NCI-H2107 (cell line): Measurements from ENCODE around the gene DMBX1.
A peak's percentile ranks its signal among the peaks of the same experiment; 100 is the strongest.

Source experiments
- DNase-seq: peaks from one replicate; lab custom pipeline; 2025; lab: John Stamatoyannopoulos, UW

DMBX1 gene

GRCh38 chr1:46506470-46507219, 17.0 kb downstream of the DMBX1 start:
- DNase-seq = no peak

- DNase-seq = no peak
Observed at GRCh38 chr1:46508757-46509156, 19.1 kb downstream of the DMBX1 start.

GRCh38 chr1:46510341-46510997, 20.8 kb downstream of the DMBX1 start:
- no peak for DNase-seq

- no peak for DNase-seq
Observed at GRCh38 chr1:46510998-46511365, 21.3 kb downstream of the DMBX1 start.

GRCh38 chr1:46512135-46512791, 22.6 kb downstream of the DMBX1 start:
- no peak for DNase-seq

- DNase-seq = no peak
Observed at GRCh38 chr1:46512792-46513190, 23.2 kb downstream of the DMBX1 start.

- no peak for DNase-seq
Observed at GRCh38 chr1:46513536-46513935, 23.9 kb downstream of the DMBX1 start.

GRCh38 chr1:46515576-46515975, 25.9 kb downstream of the DMBX1 start:
- DNase-seq = no peak

- no peak for DNase-seq
Observed at GRCh38 chr1:46516200-46516950, 26.7 kb downstream of the DMBX1 start.

GRCh38 chr1:46517010-46517600, 27.5 kb downstream of the DMBX1 start:
- DNase-seq = peak; percentile 100

GRCh38 chr1:46517932-46518498, 28.4 kb downstream of the DMBX1 start:
- no peak for DNase-seq

GRCh38 chr1:46519209-46519608, 29.6 kb downstream of the DMBX1 start:
- DNase-seq = no peak

- peak; percentile 40 for DNase-seq
Observed at GRCh38 chr1:46520063-46520911, 30.7 kb downstream of the DMBX1 start.

GRCh38 chr1:46521414-46521813, 31.8 kb downstream of the DMBX1 start:
- no peak for DNase-seq

- peak; percentile 77 for DNase-seq
Observed at GRCh38 chr1:46522184-46522968, 32.7 kb downstream of the DMBX1 start.

- DNase-seq = no peak
Observed at GRCh38 chr1:46522969-46523320, 33.3 kb downstream of the DMBX1 start.

- no peak for DNase-seq
Observed at GRCh38 chr1:46523496-46524353, 34.1 kb downstream of the DMBX1 start.

- no peak for DNase-seq
Observed at GRCh38 chr1:46524843-46525242, 35.2 kb downstream of the DMBX1 start.
